ENCODE results near the gene PARN. TPM values are rescaled to one million over a fixed set of nuclear protein-coding genes. Genes with fewer than 3 reads are reported as not detected.
"Not testable (repeated sequence)": the region's sequence is repeated elsewhere in the genome, so short reads cannot be mapped to it uniquely, and the experiment has no call there.

PARN gene
- total and polyA plus RNA-seq, 2 of the 8 experiments (the other 6 are each of a cell fraction or from before 2014, with no cell fraction given), result 24.5 to 44.6 TPM

- H4K8ac ChIP-seq (ENCODE audit: extremely low read depth, insufficient read depth, low read length); H3K23ac ChIP-seq (ENCODE audit: insufficient read length); H4K20me1 ChIP-seq (replicated peaks in 1 of 2; ENCODE audit: control insufficient read depth in 1 of 2, insufficient read depth in 2 of 2, low read length in 2 of 2); H2BK120ac ChIP-seq (replicated peaks; ENCODE audit: low read depth, low read length); H3K79me1 ChIP-seq (ENCODE audit: low read depth, low read length); FAIRE-seq; H2BK5ac ChIP-seq (ENCODE audit: low read depth, low read length); H3K4ac ChIP-seq (replicated peaks; ENCODE audit: insufficient read length, low read depth, low read length); H3K23me2 ChIP-seq (ENCODE audit: low read depth, low read length); H3K14ac ChIP-seq (ENCODE audit: insufficient read length); H2BK15ac ChIP-seq (ENCODE audit: low read length); H3K56ac ChIP-seq (replicated peaks; ENCODE audit: insufficient read length, low read depth, low read length); H2BK20ac ChIP-seq (ENCODE audit: low read length); H2BK12ac ChIP-seq (ENCODE audit: low read depth, low read length); CTCF ChIA-PET (ENCODE audit: partially characterized antibody); H4K91ac ChIP-seq (replicated peaks; ENCODE audit: insufficient read length, low read length); H2AFZ ChIP-seq (ENCODE audit: low read length); H3K27me3 ChIP-seq (replicated peaks in 1 of 4; ENCODE audit: control insufficient read depth in 3 of 4, extremely low read depth in 1 of 4, insufficient read depth in 3 of 4, low read length in 3 of 4); H3K18ac ChIP-seq (ENCODE audit: extremely low read depth, low read length); DNase-seq (ENCODE audit: low read depth in 1 of 2, low spot score in 2 of 2); H3K9me3 ChIP-seq (ENCODE audit: insufficient read depth in 2 of 2, low read depth in 1 of 2, low read length in 1 of 2); H2AK5ac ChIP-seq (ENCODE audit: low read depth, low read length): not testable (repeated sequence)
- Histone ChIP-seq H3K79me2 (ENCODE audit: control insufficient read depth in 1 of 2, insufficient read depth in 2 of 2, low read length in 2 of 2) (peaks cover 16 to 72% of the 10 kb centered on the region in 2 experiments; a peak in 3 of 4 replicates), H4K5ac (ENCODE audit: insufficient read length, low read depth, low read length) (peak overlapping the region; percentile 7), H3K9ac (replicated peaks in 1 of 4; ENCODE audit: extremely low read depth in 1 of 4, low read depth in 3 of 4, low read length in 3 of 4) (peak overlapping the region in 1 of 4 experiments; percentile 44; a peak in 3 of 7 replicates), H3K4me3 (ENCODE audit: extremely low read depth in 1 of 4, insufficient read depth in 2 of 4, low read depth in 3 of 4, low read length in 4 of 4) (peak overlapping the region in 1 of 4 experiments; percentile 42; a peak in 2 of 8 replicates), H3K4me2 (ENCODE audit: insufficient read depth in 1 of 2, low read depth in 2 of 2, low read length in 2 of 2) (peak overlapping the region; percentile 60 to 91), H3K27ac (ENCODE audit: low read depth, low read length) (peak overlapping the region; percentile 62), H3K36me3 (ENCODE audit: control insufficient read depth in 2 of 4, insufficient read depth in 4 of 4, low read length in 3 of 4) (peaks cover 0 to 23% (median 6%) of the 10 kb centered on the region in 4 experiments; a peak in 5 of 8 replicates), H3K4me1 (replicated peaks in 1 of 4; ENCODE audit: control insufficient read depth in 3 of 4, insufficient read depth in 4 of 4, low read length in 3 of 4) (peaks cover 16 to 27% (median 22%) of the 10 kb centered on the region in 4 experiments)
- WGBS, 2 experiments (ENCODE audit: extremely low coverage in 1 of 2, insufficient coverage in 1 of 2, insufficient read length in 1 of 2, insufficient replicate concordance in 2 of 2, low coverage in 1 of 2, low lambda C conversion rate in 2 of 2, missing lambda C conversion rate in 1 of 2), result 0% methylated on average over 1 of the region's 1 CpG; no CpG with 5 or more reads in 1 of the 2 experiments
- POLR2A ChIA-PET (ENCODE audit: partially characterized antibody), result interaction anchor here (0.6 to 0.7 kb wide), 3 partner anchors 19 to 1138 kb away, joined by 3 to 4 read pairs (median 3); no protein-coding TSS in a partner anchor
- TF ChIP-seq POLR2A (IDR thresholded peaks at IDR 0.05; ENCODE audit: control extremely low read depth in 1 of 2, low read depth in 2 of 2, low read length in 2 of 2), result peak in 1 of 2 experiments; percentile 0; a peak in 1 of 3 replicates
Measured at GRCh38 chr16:14636951-14637240, 6.8 kb upstream of the PARN start.
